A549 treated with dexamethasone at 1 μM for 4 hours (cell line): Measurements from ENCODE around the gene C5orf24. TPM values are rescaled to one million over a fixed set of nuclear protein-coding genes. Genes with fewer than 3 reads are reported as not detected.

Source experiments
- total RNA-seq: library from RNA; stranded (reverse); fragments of 200-300 nt; extraction: Qiagen RNA extraction; gene quantifications from 5 replicates; pipeline ENCODE4 v1.2.3, GENCODE V29; 2022

Gene C5orf24
- 15.9 to 26.0 TPM (median 24.3 TPM) in 5 replicates for total RNA-seq

DNA sequence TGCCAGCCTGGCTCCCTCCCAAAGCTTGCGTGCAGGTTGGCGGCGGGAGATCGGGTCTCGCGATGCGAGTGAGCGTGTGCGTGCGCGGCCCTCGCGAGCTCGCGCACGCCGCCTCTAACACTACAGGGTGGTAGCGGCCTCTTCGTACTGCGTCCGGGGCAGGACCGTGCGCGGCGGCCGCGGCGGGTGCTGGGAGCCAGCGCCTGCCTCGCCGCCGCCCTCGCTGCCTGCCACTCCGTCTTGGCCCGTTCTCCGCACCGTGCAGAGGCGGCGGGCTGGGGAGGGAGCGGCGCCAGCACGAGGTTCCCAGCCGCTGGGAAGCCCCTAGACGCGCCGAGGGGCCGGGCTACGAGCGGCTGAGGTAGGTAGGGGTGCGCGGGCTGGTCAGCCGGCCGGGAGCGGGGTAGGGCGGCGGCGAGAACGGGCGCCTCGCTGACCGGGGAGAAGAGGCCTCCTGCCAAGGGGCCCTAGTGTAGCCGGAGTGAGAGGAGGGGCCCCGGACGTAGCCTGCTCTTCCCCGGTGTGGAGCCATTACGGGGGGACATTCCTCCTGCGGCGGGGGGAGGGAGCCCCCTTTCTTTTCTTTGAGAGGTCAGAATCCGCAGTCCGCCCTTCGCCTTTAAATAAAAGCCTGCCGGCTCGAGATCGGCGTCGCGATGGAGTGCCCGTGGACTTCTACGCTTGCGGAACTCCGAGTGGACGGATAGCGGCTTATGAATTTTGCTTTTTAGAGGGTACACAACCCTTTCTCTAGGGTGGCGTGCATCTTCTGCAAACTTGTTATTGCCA lies at the start of gene C5orf24:
Gene C5orf24, plus strand, starts transcription at position 117 of the 789 bp plus-strand sequence. CDS start 8,933 bp downstream, outside the sequence.

DNA sequence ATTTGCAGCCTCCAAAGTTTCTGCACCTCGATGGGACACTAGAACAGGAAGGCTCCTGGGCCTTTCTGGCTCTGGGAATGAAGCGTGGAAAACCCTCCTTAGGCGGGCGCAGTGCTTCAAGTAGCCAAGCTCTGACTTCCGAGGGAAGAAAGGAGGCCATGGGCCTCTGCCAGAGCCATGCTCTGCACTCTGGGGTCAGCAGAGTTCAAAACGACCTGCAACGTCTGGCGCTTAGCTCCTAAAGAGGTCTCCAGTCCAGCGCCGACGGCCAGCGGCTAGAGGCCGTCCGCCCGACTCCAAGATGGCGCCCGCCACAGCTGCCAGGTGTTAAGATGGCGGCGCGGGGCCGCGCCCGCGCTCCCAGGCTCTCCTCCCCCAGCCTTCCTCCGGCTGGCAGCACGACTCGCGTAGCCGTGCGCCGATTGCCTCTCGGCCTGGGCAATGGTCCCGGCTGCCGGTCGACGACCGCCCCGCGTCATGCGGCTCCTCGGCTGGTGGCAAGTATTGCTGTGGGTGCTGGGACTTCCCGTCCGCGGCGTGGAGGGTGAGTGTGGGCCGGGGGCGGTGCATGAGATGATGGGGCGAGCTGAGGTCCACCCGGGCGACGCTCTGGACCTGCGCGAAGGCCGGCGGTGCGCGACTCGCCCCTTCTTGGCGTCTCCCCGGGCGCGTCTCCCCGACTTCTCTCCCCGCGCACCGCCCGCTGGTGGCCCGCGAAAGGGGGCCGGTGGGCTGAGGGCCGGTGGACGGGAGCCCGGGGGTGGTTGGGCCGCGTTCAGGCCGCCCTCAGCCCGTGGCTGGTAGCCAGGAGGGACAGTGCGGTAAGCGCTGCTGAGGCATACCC lies 28.4 kb downstream of the C5orf24 start, which contains the start of gene TXNDC15:
Gene TXNDC15, plus strand, starts transcription at position 385 of the 844 bp plus-strand sequence. Its CDS starts 57 bp downstream, at position 442.

GRCh38 chr5:134904610-134905245 lies 59.0 kb downstream of the C5orf24 start, which contains the start of gene PCBD2:
Gene PCBD2 (plus strand): TSS chr5:134905131. CDS start chr5:134905140, 9 bp downstream.

Other genes with a start within 250 kb of the C5orf24 start
- 46.1 to 65.9 TPM (median 50.4 TPM) in 5 replicates for gene SAR1B, start 213.1 kb upstream of the C5orf24 start, total RNA-seq
- gene SEC24A, start 197.2 kb upstream of the C5orf24 start, total RNA-seq: 10.8 to 18.5 TPM (median 17.5 TPM) in 5 replicates
- gene CAMLG, start 107.4 kb upstream of the C5orf24 start, total RNA-seq: 21.6 to 26.8 TPM (median 25.9 TPM) in 5 replicates
- 58.2 to 77.1 TPM (median 72.3 TPM) in 5 replicates for gene DDX46, start 87.2 kb upstream of the C5orf24 start, total RNA-seq
- 53.3 to 62.7 TPM (median 56.3 TPM) in 5 replicates for gene TXNDC15, start 28.4 kb downstream of the C5orf24 start, total RNA-seq
- 9.4 to 11.3 TPM (median 10.8 TPM) in 5 replicates for gene PCBD2, start 59.2 kb downstream of the C5orf24 start, total RNA-seq
- 0.21 to 0.49 TPM (median 0.37 TPM) in 5 replicates for gene CATSPER3, start 121.9 kb downstream of the C5orf24 start, total RNA-seq
- 18.8 to 33.5 TPM (median 31.7 TPM) in 5 replicates for gene PITX1, start 188.3 kb downstream of the C5orf24 start, total RNA-seq